Upper lobe of right lung (tissue), 1 donor: ENCODE data around the gene ARHGAP40. TPM values are rescaled to one million over a fixed set of nuclear protein-coding genes. Genes with fewer than 3 reads are reported as not detected.
A peak's percentile ranks its signal among the peaks of the same experiment; 100 is the strongest.

Experiments
- ATAC-seq: fragments of 200-7000 bp; cut with Tn5 transposase; one replicate; pipeline ENCODE4 v1.9.1; 2020; ENCODE audit warnings: mild to moderate bottlenecking, moderate library complexity
- DNase-seq: peaks from one replicate; pipeline ENCODE4 v3.0.0-alpha.2; 2020
- H3K27ac ChIP-seq: fragments of 200-600 bp; one replicate; pipeline ENCODE4 v1.8.0; 2022
- H3K27me3 ChIP-seq: fragments of 200-600 bp; one replicate; pipeline ENCODE4 v1.8.0; 2022; ENCODE audit warnings: mild to moderate bottlenecking
- H3K36me3 ChIP-seq: fragments of 200-600 bp; one replicate; pipeline ENCODE4 v1.8.0; 2022
- H3K4me1 ChIP-seq: fragments of 200-600 bp; one replicate; pipeline ENCODE4 v1.8.0; 2022
- H3K4me3 ChIP-seq: fragments of 200-600 bp; one replicate; pipeline ENCODE4 v1.8.0; 2022; ENCODE audit warnings: mild to moderate bottlenecking
- H3K9me3 ChIP-seq: fragments of 200-600 bp; one replicate; pipeline ENCODE4 v1.8.0; 2022
- intact Hi-C: fragments of 100-400 bp; cut with DNase I; formaldehyde crosslinking; loops from one replicate; pipeline ENCODE4 v1.11.0; 2022
- total RNA-seq: library from RNA; stranded (reverse); fragmentation: NEBNext Ultra II Directional; extraction: Animal tissue kit (Norgen Biotek cat#: 25700); gene quantifications from one replicate; pipeline ENCODE4 v1.2.1, GENCODE V29; 2021
- TF ChIP-seq, protein P1 (sequence below): fragments of 200-600 bp; IDR thresholded peaks from one replicate; pipeline ENCODE4 v1.8.0; 2022; ENCODE audit warnings: antibody characterized with exemption
- donor health status: DM: no; HTN: yes; CAD: no; lungs with severe emphysema.

Gene ARHGAP40
- total RNA-seq, 1 donor from 2014 or later = 0.72 TPM

DNA sequence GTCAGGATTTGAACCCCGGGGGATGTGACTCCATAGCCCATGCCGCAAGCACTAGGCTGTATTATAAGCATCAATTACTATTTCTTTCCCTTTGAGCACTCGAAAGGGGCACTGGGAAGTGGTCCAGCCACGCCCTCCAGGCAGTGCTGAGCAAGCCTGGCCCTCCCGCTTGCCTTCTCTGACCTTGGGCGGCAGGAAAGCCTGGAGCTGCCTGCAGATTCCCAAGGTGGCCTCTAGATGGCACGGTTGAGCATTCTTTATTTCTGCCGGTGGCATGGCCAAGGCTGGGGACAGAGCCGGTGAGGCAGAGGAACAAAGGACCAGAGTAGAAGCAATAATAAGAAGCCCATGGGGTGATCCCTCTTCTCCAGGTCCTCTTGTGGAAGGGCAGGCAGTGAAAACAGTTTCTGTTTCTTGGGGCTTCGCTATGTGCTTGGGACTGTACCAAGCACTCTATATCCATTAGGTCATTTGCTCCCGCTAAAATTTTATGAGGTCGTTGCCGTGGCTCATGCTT, 32.0 kb downstream of the ARHGAP40 start:
- Histone ChIP-seq H3K36me3 (no peaks in the 10 kb centered on the region), H3K27ac (no peak overlapping the region), H3K4me3 (no peak overlapping the region), H3K4me1 (no peaks in the 10 kb centered on the region), H3K27me3 (peaks cover 4% of the 10 kb centered on the region), H3K9me3 (no peaks in the 10 kb centered on the region)
- TF ChIP-seq, protein P1, sequence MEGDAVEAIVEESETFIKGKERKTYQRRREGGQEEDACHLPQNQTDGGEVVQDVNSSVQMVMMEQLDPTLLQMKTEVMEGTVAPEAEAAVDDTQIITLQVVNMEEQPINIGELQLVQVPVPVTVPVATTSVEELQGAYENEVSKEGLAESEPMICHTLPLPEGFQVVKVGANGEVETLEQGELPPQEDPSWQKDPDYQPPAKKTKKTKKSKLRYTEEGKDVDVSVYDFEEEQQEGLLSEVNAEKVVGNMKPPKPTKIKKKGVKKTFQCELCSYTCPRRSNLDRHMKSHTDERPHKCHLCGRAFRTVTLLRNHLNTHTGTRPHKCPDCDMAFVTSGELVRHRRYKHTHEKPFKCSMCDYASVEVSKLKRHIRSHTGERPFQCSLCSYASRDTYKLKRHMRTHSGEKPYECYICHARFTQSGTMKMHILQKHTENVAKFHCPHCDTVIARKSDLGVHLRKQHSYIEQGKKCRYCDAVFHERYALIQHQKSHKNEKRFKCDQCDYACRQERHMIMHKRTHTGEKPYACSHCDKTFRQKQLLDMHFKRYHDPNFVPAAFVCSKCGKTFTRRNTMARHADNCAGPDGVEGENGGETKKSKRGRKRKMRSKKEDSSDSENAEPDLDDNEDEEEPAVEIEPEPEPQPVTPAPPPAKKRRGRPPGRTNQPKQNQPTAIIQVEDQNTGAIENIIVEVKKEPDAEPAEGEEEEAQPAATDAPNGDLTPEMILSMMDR = peak; percentile 90
- peak; percentile 72 for DNase-seq
- intact Hi-C loops = no loop called here
- ATAC-seq = peak; percentile 93

DNA sequence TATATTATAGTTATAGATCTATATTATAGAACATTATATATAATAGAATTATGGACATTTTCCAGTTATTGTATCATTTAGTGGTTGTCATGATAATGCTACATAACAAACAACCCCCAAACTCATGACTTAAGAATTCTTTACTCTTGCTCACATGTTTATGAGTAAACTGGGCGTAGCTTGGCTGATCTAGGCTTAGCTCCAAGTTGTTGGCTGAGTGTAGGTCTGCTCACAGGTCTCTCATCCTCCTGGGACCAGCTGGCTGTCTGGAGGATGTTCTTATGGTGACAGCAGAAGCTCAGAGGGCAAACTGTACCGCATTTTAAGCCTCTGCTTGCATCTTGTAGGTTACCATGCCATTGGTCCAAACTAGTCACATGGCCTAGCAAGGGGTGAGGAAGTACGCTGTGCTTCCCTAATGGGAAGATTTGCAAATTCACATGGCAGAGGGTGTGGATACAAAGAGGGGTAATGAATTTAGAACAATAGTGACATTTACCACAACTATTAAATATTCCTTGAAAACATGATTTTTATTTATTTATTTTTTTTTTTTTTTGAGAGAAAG, 34.2 kb downstream of the ARHGAP40 start:
- Histone ChIP-seq H3K9me3 (no peaks in the 10 kb centered on the region), H3K4me1 (no peaks in the 10 kb centered on the region), H3K27me3 (peaks cover 4% of the 10 kb centered on the region), H3K4me3 (no peak overlapping the region), H3K27ac (no peak overlapping the region), H3K36me3 (no peaks in the 10 kb centered on the region)
- peak; percentile 32 for ATAC-seq
- TF ChIP-seq, protein P1 = no peak
- no peak for DNase-seq
- intact Hi-C loops = no loop called here

GRCh38 chr20:38640521-38640920, 38.9 kb downstream of the ARHGAP40 start:
- Histone ChIP-seq H3K4me3 (no peak overlapping the region), H3K27ac (no peak overlapping the region), H3K36me3 (no peaks in the 10 kb centered on the region), H3K9me3 (no peaks in the 10 kb centered on the region), H3K27me3 (peaks cover 14% of the 10 kb centered on the region), H3K4me1 (no peaks in the 10 kb centered on the region)
- DNase-seq (no peak), ATAC-seq (no peak)
- intact Hi-C loops = no loop called here
- TF ChIP-seq, protein P1 = no peak

DNA sequence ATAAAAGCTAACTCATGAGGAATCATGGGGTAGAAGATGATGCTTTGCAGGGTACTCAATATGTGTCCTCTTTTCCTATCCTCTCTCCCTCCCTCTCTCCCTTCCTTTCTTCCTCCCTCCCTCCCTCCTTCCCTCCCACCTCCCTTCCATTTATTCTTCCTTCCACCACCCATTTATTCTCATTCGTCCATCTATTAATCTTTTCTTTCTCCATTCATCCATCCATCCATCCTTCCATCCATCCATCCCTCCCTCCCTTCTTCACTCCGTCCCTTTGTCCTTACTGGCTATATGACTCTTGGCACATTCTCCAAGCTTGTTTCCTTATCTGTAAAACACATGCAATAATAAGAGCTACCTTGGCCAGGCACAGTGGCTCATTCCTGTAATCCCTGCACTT, 40.9 kb downstream of the ARHGAP40 start:
- intact Hi-C loops = no loop called here
- peaks cover 8% of the 10 kb centered on the region for H3K4me1 ChIP-seq

DNA sequence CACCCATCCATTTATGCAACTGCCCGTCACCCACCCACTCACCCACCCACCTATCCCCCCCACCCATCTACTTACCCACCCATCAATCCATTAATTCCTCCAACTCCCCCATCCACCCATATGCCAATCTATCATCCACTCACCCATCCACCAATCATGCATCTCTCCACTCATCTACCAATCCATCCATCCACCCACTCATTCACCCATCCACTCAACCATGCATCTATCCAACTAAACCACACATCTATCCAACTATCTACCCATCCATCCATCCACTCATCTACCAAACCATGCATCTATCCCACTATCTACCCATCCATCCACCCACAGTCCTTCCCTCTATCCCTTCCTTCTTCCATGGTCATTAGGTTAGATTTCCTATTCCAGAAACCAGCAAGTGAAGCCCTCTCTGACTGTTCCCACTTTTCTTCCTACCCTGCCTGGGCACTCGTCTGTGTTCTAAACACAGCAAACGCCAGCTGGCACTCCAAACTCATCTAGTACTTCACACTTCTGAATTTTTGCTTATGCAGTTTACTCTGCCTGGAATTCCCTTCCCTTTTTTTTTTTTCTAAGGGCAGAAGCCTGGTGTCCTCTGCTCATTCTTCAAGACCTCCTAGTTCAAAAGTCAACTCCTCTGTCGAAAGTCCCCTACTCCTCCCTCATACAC, 43.1 kb downstream of the ARHGAP40 start:
- Histone ChIP-seq H3K9me3 (no peaks in the 10 kb centered on the region), H3K27me3 (peaks cover 31% of the 10 kb centered on the region), H3K4me3 (no peak overlapping the region), H3K4me1 (peaks cover 8% of the 10 kb centered on the region), H3K27ac (no peak overlapping the region), H3K36me3 (no peaks in the 10 kb centered on the region)
- ATAC-seq (no peak), DNase-seq (no peak)
- TF ChIP-seq, protein P1 = no peak
- intact Hi-C loops = no loop called here

More for the DNA sequence above, 40.9 kb downstream of the ARHGAP40 start:
- Histone ChIP-seq H3K27ac (no peak overlapping the region), H3K36me3 (no peaks in the 10 kb centered on the region), H3K27me3 (peaks cover 31% of the 10 kb centered on the region), H3K4me3 (no peak overlapping the region), H3K9me3 (no peaks in the 10 kb centered on the region)
- ATAC-seq = no peak
- DNase-seq = no peak
- TF ChIP-seq, protein P1 = no peak
